IPS-15b (cell line): ENCODE measurements around the gene LGALS7B.
"Not testable (repeated sequence)": the region's sequence is repeated elsewhere in the genome, so short reads cannot be mapped to it uniquely, and the experiment has no call there.

Experiments
- H3K27me3 ChIP-seq: one replicate; pipeline ENCODE4 v1.6.1; 2013; ENCODE audit warnings: low read length; ENCODE audit not compliant: control insufficient read depth, insufficient read depth
- H3K36me3 ChIP-seq: one replicate; pipeline ENCODE4 v1.6.1; 2013; ENCODE audit warnings: low read length; ENCODE audit not compliant: control insufficient read depth, insufficient read depth
- H3K4me1 ChIP-seq: one replicate; pipeline ENCODE4 v1.6.1; 2013; ENCODE audit warnings: mild to moderate bottlenecking, low read length; ENCODE audit not compliant: control insufficient read depth, insufficient read depth
- H3K4me3 ChIP-seq: one replicate; pipeline ENCODE4 v1.5.1; 2013; ENCODE audit warnings: low read depth, low read length
- H3K9ac ChIP-seq: one replicate; pipeline ENCODE4 v1.6.1; 2013; ENCODE audit warnings: low read depth, mild to moderate bottlenecking, low read length
- H3K9me3 ChIP-seq: one replicate; pipeline ENCODE4 v1.6.1; 2013; ENCODE audit warnings: mild to moderate bottlenecking, low read length; ENCODE audit not compliant: control insufficient read depth, insufficient read depth

The LGALS7B gene

GRCh38 chr19:38801359-38802095, 12.5 kb downstream of the LGALS7B start:
- Histone ChIP-seq H3K4me1 (no peaks in the 10 kb centered on the region), H3K4me3 (no peak overlapping the region), H3K9ac (no peak overlapping the region), H3K36me3 (no peaks in the 10 kb centered on the region), H3K27me3 (peaks cover 2% of the 10 kb centered on the region), H3K9me3 (peaks cover 4% of the 10 kb centered on the region)

- peaks cover 2% of the 10 kb centered on the region for H3K27me3 ChIP-seq
- H3K4me1 ChIP-seq, result no peaks in the 10 kb centered on the region
- H3K9ac ChIP-seq, result no peak overlapping the region
- H3K36me3 ChIP-seq, result no peaks in the 10 kb centered on the region
- peaks cover 4% of the 10 kb centered on the region for H3K9me3 ChIP-seq
- H3K4me3 ChIP-seq, result no peak overlapping the region
Measured at GRCh38 chr19:38803543-38803942, 14.5 kb downstream of the LGALS7B start.

GRCh38 chr19:38805180-38805579, 16.2 kb downstream of the LGALS7B start:
- peaks cover 2% of the 10 kb centered on the region for H3K27me3 ChIP-seq
- no peaks in the 10 kb centered on the region for H3K36me3 ChIP-seq
- no peaks in the 10 kb centered on the region for H3K4me1 ChIP-seq
- H3K9ac ChIP-seq, result no peak overlapping the region
- peaks cover 4% of the 10 kb centered on the region for H3K9me3 ChIP-seq
- H3K4me3 ChIP-seq, result no peak overlapping the region

- Histone ChIP-seq H3K36me3 (no peaks in the 10 kb centered on the region), H3K27me3 (no peaks in the 10 kb centered on the region)
Measured at GRCh38 chr19:38806371-38806770, 17.4 kb downstream of the LGALS7B start.

GRCh38 chr19:38807374-38808098, 18.5 kb downstream of the LGALS7B start:
- H3K27me3 ChIP-seq, H3K9ac ChIP-seq: not testable (repeated sequence)

More at GRCh38 chr19:38806371-38806770, 17.4 kb downstream of the LGALS7B start:
- H3K4me3 ChIP-seq, result no peak overlapping the region
- H3K9me3 ChIP-seq, result no peaks in the 10 kb centered on the region
- H3K4me1 ChIP-seq, result no peaks in the 10 kb centered on the region
- no peak overlapping the region for H3K9ac ChIP-seq

GRCh38 chr19:38808741-38809140, 19.7 kb downstream of the LGALS7B start:
- Histone ChIP-seq H3K4me1 (no peaks in the 10 kb centered on the region), H3K36me3 (no peaks in the 10 kb centered on the region), H3K4me3 (no peak overlapping the region)

More at GRCh38 chr19:38807374-38808098, 18.5 kb downstream of the LGALS7B start:
- not testable (repeated sequence) for H3K4me1 ChIP-seq, H3K4me3 ChIP-seq, H3K36me3 ChIP-seq, H3K9me3 ChIP-seq

GRCh38 chr19:38809592-38810252, 20.7 kb downstream of the LGALS7B start:
- no peaks in the 10 kb centered on the region for H3K4me1 ChIP-seq
- no peak overlapping the region for H3K9ac ChIP-seq
- no peak overlapping the region for H3K4me3 ChIP-seq
- no peaks in the 10 kb centered on the region for H3K9me3 ChIP-seq
- H3K36me3 ChIP-seq, result no peaks in the 10 kb centered on the region
- no peaks in the 10 kb centered on the region for H3K27me3 ChIP-seq

More at GRCh38 chr19:38808741-38809140, 19.7 kb downstream of the LGALS7B start:
- H3K27me3 ChIP-seq, result no peaks in the 10 kb centered on the region
- no peaks in the 10 kb centered on the region for H3K9me3 ChIP-seq
- H3K9ac ChIP-seq, result no peak overlapping the region

- Histone ChIP-seq H3K27me3 (no peaks in the 10 kb centered on the region), H3K9ac (no peak overlapping the region)
Measured at GRCh38 chr19:38812009-38812840, 23.2 kb downstream of the LGALS7B start.

GRCh38 chr19:38812841-38813320, 23.9 kb downstream of the LGALS7B start, which contains the start of gene LGALS4:
Gene LGALS4 (minus strand): TSS chr19:38812945. CDS start chr19:38812886, 59 bp downstream.
- no peaks in the 10 kb centered on the region for H3K9me3 ChIP-seq

More at GRCh38 chr19:38812009-38812840, 23.2 kb downstream of the LGALS7B start:
- Histone ChIP-seq H3K4me3 (no peak overlapping the region), H3K9me3 (no peaks in the 10 kb centered on the region), H3K4me1 (no peaks in the 10 kb centered on the region), H3K36me3 (peaks cover 17% of the 10 kb centered on the region)

GRCh38 chr19:38813323-38813722, 24.3 kb downstream of the LGALS7B start:
- H3K27me3 ChIP-seq, result no peaks in the 10 kb centered on the region
- H3K4me1 ChIP-seq, result no peaks in the 10 kb centered on the region
- no peak overlapping the region for H3K4me3 ChIP-seq
- H3K9ac ChIP-seq, result no peak overlapping the region
- H3K9me3 ChIP-seq, result no peaks in the 10 kb centered on the region
- peaks cover 18% of the 10 kb centered on the region for H3K36me3 ChIP-seq

More at GRCh38 chr19:38812841-38813320, 23.9 kb downstream of the LGALS7B start, which contains the start of gene LGALS4:
- Histone ChIP-seq H3K4me1 (no peaks in the 10 kb centered on the region), H3K4me3 (no peak within 1 kb of the TSS), H3K36me3 (peaks cover 18% of the 10 kb centered on the region), H3K9ac (no peak within 1 kb of the TSS), H3K27me3 (no peaks in the 10 kb centered on the region)

GRCh38 chr19:38813932-38814331, 24.9 kb downstream of the LGALS7B start:
- H3K4me3 ChIP-seq, H3K9ac ChIP-seq, H3K27me3 ChIP-seq, H3K9me3 ChIP-seq, H3K4me1 ChIP-seq: not testable (repeated sequence)
- peaks cover 18% of the 10 kb centered on the region for H3K36me3 ChIP-seq
